ENCODE data around the gene CT83. TPM values are rescaled to one million over a fixed set of nuclear protein-coding genes. Genes with fewer than 3 reads are reported as not detected.

CT83 gene
- total and polyA plus RNA-seq, 2 donors (not counting 3 experiments of a cell fraction or from before 2014, with no cell fraction given) = not detected

DNA sequence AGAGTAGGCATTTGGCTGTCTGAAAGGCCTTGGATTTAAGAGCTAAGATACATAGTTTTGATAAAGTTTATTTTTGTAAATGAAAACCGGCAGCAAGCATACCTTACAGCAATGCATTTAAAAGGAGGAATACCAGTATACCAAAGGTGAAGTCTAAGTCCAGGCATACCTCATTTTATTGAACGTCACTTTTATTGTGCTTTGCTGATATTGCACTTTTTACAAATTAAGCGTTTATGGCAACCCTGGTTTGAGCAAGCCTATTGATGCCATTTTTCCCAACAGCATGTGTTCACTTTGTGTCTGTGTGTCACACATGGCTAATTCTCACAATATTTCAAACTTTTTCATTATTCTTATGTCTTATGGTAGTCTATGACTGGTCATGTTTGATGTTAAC, 34.8 kb downstream of the CT83 start:
- H3K9ac ChIP-seq (replicated peaks; ENCODE audit: extremely low read depth, insufficient read depth, low read length) = no peak overlapping the region
- H3K4me1 ChIP-seq (ENCODE audit: control insufficient read depth, extremely low read depth, insufficient read depth, low read length) = no peaks in the 10 kb centered on the region
- POLR2A ChIA-PET = no interaction called here
- no peak for FAIRE-seq
- CTCF ChIA-PET = no interaction called here
- no peak overlapping the region for H3K4me2 ChIP-seq (ENCODE audit: insufficient read depth, low read length)
- no peaks in the 10 kb centered on the region for H3K9me3 ChIP-seq (replicated peaks; ENCODE audit: control insufficient read depth, insufficient read depth, low read length)
- no peak for DNase-seq (ENCODE audit: low read depth, low spot score)
- no peaks in the 10 kb centered on the region for H3K36me3 ChIP-seq (ENCODE audit: control insufficient read depth in 2 of 2, extremely low read depth in 1 of 2, insufficient read depth in 2 of 2, low read length in 2 of 2)
- no peaks in the 10 kb centered on the region for H3K9me1 ChIP-seq (replicated peaks; ENCODE audit: control insufficient read depth, extremely low read depth, insufficient read depth, low read length)
- intact Hi-C loops (cut with micrococcal nuclease) = no loop called here
- no peak overlapping the region for H3K27ac ChIP-seq (ENCODE audit: insufficient read depth, low read depth, low read length)
- no TSS peak for BruUV-seq (replicated peaks)
- dilution Hi-C loops (cut with MboI; ENCODE audit: extremely low pct_ligation_motif_present, low sequenced_read_pairs) = no loop called here
- H4K20me1 ChIP-seq (replicated peaks; ENCODE audit: control insufficient read depth, extremely low read depth, insufficient read depth, low read length) = no peaks in the 10 kb centered on the region
- TF ChIP-seq JUN (IDR thresholded peaks at IDR 0.05; ENCODE audit: borderline replicate concordance, insufficient read depth, insufficient read length, low read depth) (no peak), FOS (IDR thresholded peaks at IDR 0.05; ENCODE audit: borderline replicate concordance, insufficient read depth, low read length) (no peak), GATA2 (IDR thresholded peaks at IDR 0.05; ENCODE audit: insufficient read depth, insufficient read length, low read depth, low read length) (no peak), POLR2AphosphoS5 (IDR thresholded peaks at IDR 0.05; ENCODE audit: insufficient read depth, low read depth, low read length) (no peak), EZH2 (IDR thresholded peaks at IDR 0.05; ENCODE audit: borderline replicate concordance, low read depth, low read length, severe bottlenecking) (no peak), MYC (IDR thresholded peaks at IDR 0.05; ENCODE audit: low read depth, low read length) (no peak), POLR2A (IDR thresholded peaks at IDR 0.05; ENCODE audit: low read depth, low read length) (no peak)
- TF ChIP-seq, protein P1, sequence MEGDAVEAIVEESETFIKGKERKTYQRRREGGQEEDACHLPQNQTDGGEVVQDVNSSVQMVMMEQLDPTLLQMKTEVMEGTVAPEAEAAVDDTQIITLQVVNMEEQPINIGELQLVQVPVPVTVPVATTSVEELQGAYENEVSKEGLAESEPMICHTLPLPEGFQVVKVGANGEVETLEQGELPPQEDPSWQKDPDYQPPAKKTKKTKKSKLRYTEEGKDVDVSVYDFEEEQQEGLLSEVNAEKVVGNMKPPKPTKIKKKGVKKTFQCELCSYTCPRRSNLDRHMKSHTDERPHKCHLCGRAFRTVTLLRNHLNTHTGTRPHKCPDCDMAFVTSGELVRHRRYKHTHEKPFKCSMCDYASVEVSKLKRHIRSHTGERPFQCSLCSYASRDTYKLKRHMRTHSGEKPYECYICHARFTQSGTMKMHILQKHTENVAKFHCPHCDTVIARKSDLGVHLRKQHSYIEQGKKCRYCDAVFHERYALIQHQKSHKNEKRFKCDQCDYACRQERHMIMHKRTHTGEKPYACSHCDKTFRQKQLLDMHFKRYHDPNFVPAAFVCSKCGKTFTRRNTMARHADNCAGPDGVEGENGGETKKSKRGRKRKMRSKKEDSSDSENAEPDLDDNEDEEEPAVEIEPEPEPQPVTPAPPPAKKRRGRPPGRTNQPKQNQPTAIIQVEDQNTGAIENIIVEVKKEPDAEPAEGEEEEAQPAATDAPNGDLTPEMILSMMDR (IDR thresholded peaks at IDR 0.05; ENCODE audit: extremely low read depth in 1 of 2, insufficient read depth in 1 of 2, low read depth in 1 of 2, low read length in 2 of 2) = no peak
- TF ChIP-seq, protein P2, sequence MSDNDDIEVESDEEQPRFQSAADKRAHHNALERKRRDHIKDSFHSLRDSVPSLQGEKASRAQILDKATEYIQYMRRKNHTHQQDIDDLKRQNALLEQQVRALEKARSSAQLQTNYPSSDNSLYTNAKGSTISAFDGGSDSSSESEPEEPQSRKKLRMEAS (IDR thresholded peaks at IDR 0.05; ENCODE audit: insufficient read depth, insufficient read length) = no peak
- H2AFZ ChIP-seq (ENCODE audit: low read depth, low read length) = no peak overlapping the region
- no peaks in the 10 kb centered on the region for H3K27me3 ChIP-seq (ENCODE audit: control insufficient read depth in 2 of 2, insufficient read depth in 2 of 2, low read length in 2 of 2)
- no peaks in the 10 kb centered on the region for H3K79me2 ChIP-seq (ENCODE audit: control insufficient read depth, insufficient read depth, low read length)
- no peak overlapping the region for H3K4me3 ChIP-seq (replicated peaks in 1 of 3; ENCODE audit: insufficient read depth in 1 of 3, low read depth in 1 of 3, low read length in 3 of 3)
